HG02588 (cell line): ENCODE measurements around the gene PRPF6.
A peak's percentile ranks its signal among the peaks of the same experiment; 100 is the strongest.
"Not testable (repeated sequence)": the region's sequence is repeated elsewhere in the genome, so short reads cannot be mapped to it uniquely, and the experiment has no call there.

Source experiments
- ATAC-seq: cut with Tn5 transposase; IDR thresholded peaks from one replicate; pipeline ENCODE4 v1.9.1; 2021; ENCODE audit warnings: mild to moderate bottlenecking, moderate library complexity; ENCODE audit not compliant: unreplicated experiment

PRPF6 gene

GRCh38 chr20:63972312-63973159 is 8.4 kb upstream of the PRPF6 start:
- ATAC-seq: no peak

- ATAC-seq: no peak
Measured at GRCh38 chr20:63973160-63973479, 7.8 kb upstream of the PRPF6 start.

GRCh38 chr20:63973636-63974401 is 7.1 kb upstream of the PRPF6 start:
- ATAC-seq: no peak

- ATAC-seq: no peak
Measured at GRCh38 chr20:63974402-63975200, 6.3 kb upstream of the PRPF6 start.

GRCh38 chr20:63976511-63976910 is 4.4 kb upstream of the PRPF6 start:
- ATAC-seq: not testable (repeated sequence)

GRCh38 chr20:63976980-63977738 is 3.8 kb upstream of the PRPF6 start:
- no peak for ATAC-seq

- no peak for ATAC-seq
Measured at GRCh38 chr20:63977739-63978276, 3.1 kb upstream of the PRPF6 start.

- ATAC-seq: peak; percentile 32
Measured at GRCh38 chr20:63978319-63979228, 2.4 kb upstream of the PRPF6 start.

GRCh38 chr20:63979229-63979556 is 1.7 kb upstream of the PRPF6 start:
- ATAC-seq: no peak

- no peak for ATAC-seq
Measured at GRCh38 chr20:63979557-63980316, 1.2 kb upstream of the PRPF6 start, which contains the start of gene SAMD10. Gene SAMD10, minus strand, starts transcription at chr20:63979642. Its CDS starts 175 bp downstream, at chr20:63979467.

GRCh38 chr20:63980317-63980805 is 571 bp upstream of the PRPF6 start:
- peak; percentile 6 for ATAC-seq

GRCh38 chr20:63982937-63983336 is 2.0 kb downstream of the PRPF6 start:
- ATAC-seq: no peak

GRCh38 chr20:64000906-64001305 is 20.0 kb downstream of the PRPF6 start:
- no peak for ATAC-seq

- no peak for ATAC-seq
Measured at GRCh38 chr20:64001607-64002011, 20.7 kb downstream of the PRPF6 start.

- ATAC-seq: no peak
Measured at GRCh38 chr20:64003960-64004725, 23.2 kb downstream of the PRPF6 start.

GRCh38 chr20:64005394-64005793 is 24.5 kb downstream of the PRPF6 start:
- ATAC-seq: no peak

GRCh38 chr20:64006490-64006889 is 25.6 kb downstream of the PRPF6 start:
- ATAC-seq: no peak

GRCh38 chr20:64006902-64007301 is 26.0 kb downstream of the PRPF6 start:
- no peak for ATAC-seq
